GM21367 (cell line): ENCODE measurements around the gene SSR4.
"Not testable (repeated sequence)": the region's sequence is repeated elsewhere in the genome, so short reads cannot be mapped to it uniquely, and the experiment has no call there.

Experiments
- ATAC-seq: cut with Tn5 transposase; IDR thresholded peaks from one replicate; pipeline ENCODE4 v1.9.1; 2021; ENCODE audit not compliant: unreplicated experiment

SSR4 gene

DNA sequence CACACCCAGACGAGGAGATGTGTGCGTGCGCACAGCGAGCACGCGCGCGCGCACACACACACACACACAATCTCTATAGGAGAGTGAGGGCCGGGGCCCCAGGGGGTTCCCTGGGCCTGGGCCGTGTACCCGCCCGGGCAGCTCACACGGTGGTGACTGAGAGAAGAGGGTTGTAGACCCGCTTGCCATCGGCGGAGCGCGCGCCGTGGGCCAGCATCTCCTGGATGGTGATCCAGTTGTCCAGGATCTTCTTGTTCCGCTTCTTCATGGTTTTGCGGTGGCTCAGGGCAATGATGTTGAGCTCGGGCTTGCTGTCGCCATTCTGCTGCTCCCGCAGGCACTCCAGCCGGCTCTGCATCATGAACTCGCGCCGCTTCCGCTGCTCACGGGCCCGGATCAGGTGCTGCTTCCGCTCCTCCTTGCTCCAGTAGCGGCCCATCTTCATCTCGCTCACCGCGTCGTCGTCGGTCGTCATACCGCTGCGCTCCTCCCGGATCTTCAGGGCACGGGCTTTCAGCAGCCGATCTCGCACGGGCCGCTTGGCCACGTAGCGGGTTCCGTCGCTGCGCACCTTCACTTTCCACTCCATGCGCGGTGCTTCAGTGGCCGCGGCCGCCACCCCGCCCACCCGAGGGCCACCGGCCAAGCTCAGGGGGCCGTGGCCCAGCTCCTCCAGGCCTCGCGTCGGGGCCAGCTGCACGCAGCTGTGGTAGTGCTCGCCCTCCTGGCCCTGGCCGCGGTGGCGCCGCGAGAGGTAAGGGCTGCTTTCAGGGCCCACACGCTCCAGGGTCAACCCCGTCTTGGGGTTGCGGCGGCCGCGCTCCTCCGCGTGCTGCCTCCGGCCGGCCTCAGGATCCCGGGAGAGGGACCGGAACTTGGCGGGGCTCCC is 9.0 kb downstream of the SSR4 start:
- no peak for ATAC-seq

DNA sequence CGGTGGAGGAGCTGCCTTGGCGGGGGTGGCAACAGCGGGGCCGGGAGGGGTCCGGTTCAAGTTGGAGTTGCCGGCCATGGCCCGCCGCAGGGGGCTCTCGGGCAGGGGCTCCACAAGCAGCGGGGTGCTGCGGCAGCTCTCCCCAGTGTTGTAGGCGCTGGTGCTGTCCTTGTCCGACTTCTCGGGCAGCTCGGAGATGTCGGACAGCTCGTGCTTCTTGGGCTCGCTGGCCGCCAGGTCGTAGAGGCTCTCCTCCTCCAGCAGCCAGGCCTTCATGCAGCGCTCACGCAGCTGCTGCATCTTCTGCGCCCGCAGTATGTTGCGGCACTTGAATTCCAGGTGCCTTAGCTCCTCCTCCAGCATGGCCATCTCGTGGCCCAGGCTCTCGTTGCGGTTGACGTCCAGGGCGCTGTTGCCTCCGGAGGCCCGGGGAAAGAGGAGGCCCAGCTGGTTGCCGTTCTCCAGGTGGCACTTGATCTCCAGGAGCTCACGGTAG is 9.7 kb downstream of the SSR4 start:
- ATAC-seq, result no peak

DNA sequence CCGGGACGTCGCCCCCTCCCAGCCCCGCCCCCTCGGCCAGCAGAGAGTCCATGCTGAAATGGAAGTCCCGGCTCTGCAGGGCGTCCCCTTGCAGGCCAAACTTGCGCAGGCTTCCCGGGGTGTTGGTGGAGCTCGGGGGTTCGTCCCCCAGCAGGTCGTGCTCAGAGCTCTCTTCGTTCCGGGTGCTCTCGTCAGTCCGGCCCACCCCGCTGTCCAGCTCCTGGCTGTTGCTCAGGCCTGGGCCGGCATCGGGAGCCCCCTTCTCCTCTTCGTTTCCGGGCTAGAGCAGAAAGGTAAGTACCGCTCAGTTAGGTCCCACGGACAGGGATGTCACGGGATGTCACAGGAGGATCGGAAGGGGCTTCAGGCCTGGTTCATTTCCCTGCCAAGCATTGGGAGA is 10.2 kb downstream of the SSR4 start:
- no peak for ATAC-seq

DNA sequence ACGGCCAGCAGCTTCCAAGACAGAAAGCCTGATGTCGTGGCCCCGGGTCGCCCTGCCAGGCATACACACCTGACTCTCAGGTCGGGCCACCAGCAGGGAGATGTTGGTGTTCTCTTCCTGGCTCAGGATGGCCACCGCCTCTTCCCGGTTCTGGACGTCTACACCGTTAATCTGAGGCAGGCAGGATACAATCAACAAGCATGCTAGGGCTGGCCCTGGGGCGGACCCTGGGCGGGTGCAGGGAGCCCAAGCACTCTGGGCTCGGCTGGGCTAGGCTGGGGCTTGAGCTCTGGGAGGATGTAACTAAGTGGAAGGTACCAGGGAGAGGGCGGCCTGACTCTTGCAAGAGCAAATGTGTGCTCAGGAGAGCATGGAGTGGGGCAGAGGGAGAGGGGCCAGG is 11.0 kb downstream of the SSR4 start:
- ATAC-seq, result no peak

DNA sequence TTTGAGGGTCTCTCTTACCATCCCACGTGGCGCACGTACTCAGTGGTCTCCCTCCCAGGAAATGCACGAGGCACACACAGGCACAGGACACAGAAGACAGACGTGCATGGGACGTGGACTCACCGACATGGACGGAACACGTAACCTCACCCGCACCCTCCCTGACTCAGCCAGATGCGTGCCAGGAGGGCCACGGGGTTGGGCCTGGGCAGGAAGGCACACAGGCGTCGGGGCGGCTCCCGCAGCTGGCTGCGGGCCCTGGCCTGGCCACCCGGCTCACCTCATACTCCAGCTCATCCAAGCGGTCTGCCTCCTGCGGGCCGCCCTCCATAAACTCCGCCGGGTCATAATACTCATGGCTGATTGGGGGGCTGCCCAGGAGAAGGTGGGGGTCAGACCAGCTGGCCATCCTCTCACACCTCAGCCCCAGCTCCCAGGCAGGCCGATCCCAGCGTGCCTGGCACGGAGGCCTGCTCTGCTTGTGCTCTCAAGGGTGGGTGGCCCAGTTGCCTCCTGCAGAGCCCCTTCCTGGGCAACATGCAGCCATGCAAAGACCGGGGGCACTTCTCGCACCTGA is 12.6 kb downstream of the SSR4 start:
- ATAC-seq, result no peak

DNA sequence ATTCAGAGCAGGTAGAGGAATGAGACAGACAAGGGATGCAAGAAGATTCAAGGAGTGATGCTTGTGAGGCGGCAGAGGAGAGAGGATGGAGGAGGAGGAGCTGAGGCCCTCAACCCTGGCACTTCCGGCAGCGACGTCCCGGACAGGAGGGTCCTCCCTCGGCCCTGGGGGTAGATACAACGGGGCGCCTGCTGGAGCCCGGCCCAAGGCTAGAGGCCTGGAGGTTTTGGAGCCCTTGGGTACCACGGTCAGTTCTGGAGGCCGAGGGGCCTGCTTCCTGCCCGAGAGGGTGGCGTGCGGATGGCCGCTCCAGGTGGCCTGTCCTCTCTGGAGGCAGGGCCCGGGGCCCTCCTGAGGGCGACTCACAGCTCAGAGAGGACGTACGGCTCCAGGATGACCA is 13.5 kb downstream of the SSR4 start:
- no peak for ATAC-seq

DNA sequence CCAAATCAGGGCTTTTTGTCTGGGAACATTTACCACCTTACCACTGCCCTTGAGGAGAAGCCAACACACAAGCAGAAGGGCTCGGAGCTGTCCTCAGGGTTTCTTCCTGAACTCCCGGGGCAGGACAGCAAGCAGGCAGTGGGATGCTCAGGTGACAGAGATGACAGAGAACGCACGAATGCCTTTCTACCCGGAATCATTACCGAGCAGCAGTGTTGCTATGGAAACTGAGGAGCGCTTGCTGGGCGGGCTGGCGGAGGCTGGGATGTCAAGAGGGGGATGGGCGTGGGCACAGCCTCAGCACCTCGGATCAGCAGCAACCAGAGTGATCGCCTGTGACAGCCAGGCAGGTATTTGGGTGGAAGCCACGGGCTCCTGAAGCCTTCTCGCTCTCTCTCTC is 17.8 kb downstream of the SSR4 start:
- ATAC-seq, result no peak

DNA sequence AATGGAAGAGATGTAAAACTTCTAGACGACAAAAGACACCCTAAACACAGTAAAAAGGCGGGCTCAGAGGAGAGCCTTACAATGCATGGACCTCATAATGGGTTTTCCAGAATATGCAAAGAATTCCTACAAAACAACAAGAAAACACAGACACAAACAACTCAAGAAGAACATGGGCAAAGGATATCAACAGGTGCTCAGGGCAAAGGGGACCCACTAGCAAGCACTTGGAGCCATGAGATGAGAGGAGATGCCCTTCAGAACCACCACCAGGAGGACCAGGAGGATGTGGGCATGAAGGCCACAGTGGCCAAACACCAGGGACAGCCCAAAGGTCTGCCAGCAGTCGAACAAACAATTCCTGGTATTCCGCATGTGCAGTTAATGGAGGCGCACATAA is 18.7 kb downstream of the SSR4 start:
- no peak for ATAC-seq

DNA sequence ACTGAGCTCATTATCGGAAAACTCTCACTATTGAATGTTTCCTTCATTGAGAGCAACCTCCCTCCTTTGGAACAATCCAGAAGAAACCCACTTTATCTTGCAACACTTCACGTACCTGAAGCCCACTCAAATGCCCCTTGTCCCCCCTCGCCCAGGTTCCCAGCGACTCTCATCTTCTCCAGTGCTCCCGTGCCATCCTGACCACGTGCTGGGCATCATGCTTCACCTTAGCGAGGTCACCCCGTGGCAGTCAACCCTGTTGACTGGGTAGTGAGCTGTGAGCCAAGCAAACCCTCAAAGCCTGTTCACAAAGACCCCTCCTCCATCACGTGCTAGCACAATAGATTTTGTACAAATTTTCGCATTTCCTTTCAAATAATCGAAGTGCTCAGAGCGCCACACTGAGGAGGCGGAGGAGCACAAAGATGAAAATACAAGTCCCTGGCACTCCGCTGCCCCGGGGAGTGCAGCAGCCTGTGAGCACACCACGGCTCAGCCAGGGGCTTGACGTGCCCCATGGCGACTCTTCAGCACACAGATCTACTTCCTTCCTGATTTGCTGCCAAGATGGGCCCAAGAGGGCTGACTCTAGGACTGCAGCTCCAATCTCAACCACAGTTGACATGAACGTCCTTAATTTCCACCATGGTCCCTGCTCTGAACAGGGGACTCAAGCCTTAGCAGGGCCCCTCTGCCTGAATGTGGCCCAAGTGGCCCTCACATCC is 20.3 kb downstream of the SSR4 start:
- no peak for ATAC-seq

DNA sequence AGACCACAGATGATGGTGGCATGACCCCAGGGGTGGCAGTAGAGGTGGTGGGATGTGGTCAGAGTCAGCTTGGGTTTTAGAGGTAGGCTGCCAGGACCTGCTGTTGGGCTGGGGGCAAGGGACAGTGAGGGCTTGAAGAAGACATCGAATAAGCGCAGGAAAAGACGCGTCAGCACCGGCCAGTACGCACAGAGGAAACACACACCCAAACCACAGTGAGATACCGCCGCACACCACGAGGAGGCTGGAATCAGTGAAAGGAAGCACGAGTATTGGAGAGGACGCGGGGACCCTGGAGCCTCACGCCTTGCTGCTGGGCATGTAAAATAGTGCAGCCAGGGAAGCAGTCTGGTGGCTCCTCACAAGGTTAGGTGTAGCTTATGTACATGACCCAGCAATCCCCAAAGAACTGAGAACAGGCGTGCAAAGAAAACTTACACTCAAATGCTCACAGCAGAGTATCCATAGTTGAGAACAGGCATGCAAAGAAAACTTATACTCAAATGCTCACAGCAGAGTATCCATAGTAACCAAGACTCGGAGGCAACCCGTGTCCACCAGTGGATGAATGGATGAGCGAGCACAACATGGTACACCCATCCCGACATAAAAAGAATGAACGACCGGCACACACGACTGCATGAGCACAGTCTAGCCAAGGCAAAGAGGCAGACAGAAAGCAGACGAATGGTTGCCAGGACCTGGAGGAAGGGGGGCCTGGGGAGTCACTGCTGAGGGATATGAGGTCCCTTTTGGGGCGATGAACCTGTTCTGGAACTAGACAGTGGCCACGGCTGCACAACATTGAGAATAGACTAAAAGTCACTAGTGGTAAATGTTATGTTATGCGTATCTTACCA is 22.6 kb downstream of the SSR4 start:
- no peak for ATAC-seq

DNA sequence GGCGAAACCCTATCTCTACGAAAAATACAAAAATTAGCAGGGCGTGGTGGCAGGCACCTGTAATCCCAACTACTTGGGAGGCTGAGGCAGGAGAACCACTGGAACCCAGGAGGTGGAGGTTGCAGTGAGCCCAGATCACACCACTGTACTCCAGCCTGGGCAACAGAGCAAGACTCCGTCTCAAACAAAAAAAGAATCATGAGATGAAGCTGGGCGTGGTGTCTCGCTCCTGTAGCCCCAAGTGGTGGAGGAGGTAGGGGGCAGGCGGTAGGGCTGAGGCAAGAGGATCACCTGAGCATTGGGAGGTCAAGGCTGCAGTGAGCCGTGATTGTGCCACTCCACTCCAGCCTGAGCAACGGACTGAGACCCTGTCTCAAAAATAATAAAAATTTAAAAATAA is 23.6 kb downstream of the SSR4 start:
- ATAC-seq, result not testable (repeated sequence)

DNA sequence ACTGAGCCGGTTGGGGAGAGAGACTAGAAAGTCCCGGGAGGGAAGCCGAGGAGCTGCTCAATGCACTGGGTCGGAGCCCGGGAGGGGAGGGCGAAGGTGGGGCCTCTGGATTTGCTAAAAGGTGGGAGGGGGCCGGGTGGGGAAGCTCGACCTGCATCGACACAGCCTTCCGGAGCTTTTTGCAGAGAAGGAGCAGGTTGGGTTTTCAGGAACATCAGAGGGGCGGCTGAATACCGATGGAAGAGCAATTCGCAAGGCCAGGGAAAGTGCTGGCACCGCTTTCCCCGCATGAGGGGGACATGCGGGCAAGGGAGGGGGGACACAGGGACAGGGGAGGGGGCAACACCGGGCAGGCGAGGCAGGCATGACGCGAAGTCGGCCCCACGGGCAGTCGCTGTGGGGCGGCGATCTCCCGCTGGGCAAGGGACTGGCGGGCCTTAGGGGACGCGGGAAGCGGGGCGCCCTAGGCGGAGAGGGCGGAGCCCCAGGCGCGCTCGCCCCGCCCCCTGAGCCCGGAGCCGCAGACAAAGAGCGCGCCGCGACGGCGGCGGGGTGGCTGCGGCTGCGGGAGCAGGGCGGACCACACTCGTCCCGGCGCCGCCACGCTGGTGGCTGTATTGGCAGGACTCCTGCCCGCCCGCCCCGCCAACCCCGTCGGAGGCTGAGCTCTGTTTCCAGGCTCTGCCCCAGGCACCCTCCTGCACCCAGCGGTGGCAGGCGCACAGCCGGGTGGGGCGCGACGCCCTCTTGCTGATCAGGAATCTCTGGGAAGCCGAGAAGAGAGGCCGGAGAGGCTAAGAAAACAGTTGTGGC is 24.3 kb downstream of the SSR4 start:
- no peak for ATAC-seq

DNA sequence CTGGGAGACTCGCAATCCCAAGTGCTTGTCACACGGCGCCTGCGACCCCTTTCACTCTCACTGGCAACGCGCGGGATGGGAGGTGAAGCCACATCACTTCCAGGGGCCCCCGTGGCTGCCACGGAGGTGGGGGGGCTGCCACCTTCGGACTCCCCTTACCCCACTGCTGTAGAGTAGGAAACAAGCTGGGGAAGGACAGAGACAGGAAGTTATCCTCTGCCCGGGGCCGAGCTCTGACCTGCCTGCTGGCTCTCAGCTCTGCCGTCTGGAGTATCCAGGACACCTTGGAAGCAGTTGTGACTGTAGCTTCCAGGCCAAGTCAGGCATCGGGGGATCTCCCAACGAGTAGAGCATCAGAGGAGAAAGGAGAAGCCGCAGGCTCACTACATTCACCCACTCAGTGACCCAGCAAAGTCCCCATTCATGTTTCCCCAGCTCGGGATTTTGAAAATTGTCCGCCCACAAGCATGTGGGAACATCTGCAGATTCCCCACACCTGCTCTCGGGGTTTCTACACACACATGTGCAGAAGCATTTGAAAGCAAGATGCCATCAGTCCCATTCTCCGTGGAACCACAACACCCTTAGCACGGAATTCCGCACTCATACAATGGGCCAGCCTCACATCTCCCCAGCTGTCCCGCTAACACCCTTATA is 25.0 kb downstream of the SSR4 start:
- ATAC-seq, result no peak

DNA sequence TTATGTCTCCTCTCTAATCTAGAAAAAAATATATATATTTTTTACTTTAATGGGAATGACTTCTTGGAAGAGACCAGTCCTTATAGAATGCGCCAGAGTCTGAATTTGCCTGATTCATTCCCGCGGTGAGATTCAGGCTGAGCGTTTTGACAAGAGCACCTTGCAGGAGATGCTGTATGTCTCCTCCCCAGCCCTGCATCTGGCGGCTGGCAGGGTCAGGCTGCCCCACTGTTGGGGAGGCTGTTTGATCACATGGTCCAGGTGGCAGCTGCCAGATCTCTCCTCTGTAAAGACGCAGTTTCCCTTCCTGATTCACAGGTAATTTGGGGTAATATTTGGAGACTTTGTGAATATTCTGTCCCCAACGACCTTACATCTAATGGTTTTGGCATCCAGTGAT is 26.1 kb downstream of the SSR4 start:
- no peak for ATAC-seq

DNA sequence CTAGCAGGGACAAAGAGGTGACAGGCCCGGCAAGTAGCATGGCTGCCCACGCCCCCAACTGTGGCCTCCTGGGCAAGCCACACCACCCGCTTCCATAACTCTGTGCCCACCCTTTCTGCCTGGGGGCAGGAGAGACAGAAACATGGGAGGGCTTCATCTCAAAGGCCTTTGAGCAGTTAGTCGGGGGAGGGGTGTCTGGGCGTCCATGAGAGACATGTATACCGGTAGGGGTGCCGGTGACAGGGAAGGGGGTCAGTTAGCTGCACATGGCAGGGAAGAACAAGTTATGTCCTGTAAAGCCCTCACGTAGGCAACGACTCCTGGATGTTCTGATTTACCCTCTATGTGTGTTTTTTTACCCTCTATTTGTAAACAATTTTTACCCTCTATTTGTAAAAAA is 26.6 kb downstream of the SSR4 start:
- no peak for ATAC-seq

DNA sequence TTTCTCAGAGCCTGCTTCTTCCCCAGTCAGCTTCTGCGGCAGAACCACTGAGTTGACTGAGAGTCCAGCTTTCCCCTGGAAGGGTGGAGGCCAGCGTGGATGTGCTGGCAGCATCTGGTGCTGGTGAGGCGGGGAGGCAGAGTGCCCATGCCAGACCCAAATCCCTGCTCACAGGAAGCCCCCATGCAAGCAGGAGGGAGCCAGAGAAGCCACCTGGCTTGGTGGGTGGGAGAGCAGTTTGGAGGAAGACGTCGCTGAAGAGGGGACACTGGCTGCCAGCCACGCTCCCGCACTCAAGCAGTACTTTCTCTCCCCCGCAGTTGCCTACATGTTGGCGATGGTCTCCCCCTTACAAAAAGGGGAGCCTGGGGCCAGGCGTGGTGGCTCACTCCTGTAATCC is 29.9 kb downstream of the SSR4 start:
- ATAC-seq, result no peak

DNA sequence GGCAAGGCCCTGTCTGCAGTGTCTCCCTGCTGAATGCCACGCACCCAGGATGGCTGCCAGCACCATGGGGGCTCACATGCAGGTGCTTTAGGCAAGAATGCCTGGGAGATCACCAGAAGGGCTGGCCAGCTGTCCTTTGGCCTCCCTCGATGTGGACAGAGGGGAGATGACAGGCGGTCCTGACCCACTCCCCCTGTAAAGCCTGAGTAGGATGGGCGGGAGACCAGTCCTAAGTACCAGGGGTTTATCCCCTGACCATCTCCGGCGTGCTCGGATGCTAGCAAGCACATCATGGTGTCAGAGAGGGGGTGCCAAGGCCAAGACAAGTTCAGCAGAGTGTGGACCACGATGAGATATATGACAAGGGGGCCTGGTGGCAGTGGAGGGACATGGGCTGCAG is 30.6 kb downstream of the SSR4 start:
- no peak for ATAC-seq

DNA sequence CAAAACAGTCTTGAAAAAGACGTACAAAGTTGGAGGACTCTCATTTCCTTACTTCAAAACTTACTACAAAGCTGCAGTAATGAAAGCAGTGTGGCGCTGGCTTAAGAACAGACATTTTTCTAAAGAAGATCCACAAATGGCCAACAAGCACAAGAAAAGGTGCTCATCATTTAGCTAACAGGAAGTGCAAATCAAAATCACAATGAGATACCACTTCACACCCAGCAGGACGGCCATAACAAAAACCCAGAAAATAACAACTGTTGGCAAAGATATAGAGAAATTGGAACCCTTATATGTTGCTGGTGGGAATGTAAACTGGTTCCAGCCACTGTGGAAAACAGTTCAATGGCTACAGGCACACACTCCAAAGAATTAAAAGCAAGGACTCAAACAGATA is 32.5 kb downstream of the SSR4 start:
- ATAC-seq, result no peak

DNA sequence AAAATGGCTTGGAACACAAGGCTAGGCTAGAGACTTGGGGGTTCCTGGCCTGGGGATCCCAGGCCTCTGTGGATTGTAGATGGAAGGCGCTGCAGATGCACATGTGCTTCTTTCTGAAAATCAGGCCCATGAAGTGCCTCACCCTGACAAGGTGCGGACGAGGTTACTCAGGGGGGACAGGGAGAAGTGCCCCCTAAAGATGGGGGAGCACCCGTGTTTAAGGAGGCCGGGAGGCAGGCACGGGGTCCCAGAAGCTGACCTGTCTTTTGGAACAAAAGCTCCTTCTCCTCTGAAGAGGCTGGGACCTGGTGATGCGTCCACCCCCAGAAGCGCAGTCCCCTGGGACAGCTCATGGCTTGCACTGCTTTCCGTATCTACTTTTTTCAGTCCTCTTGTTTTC is 33.4 kb downstream of the SSR4 start:
- ATAC-seq, result no peak

DNA sequence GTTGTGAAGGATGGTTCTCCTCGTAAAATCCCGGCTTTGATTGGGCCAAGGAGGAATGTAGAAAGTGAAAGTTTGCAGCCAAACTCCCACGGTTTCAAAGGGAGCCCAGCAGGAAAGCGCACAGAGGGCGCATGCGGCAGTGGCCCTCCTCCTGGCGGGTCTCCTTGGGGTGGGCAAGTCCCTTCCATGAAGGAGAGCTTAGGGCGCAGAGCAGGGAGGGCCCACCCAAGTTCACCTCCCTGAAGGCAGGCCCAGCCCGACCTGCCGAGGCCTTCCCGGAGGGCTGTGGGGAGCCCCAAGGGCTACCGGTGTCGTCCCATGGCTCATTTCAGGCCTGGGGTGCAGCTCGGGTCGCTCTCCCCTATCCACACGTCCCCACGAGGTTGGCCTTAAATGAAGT is 33.8 kb downstream of the SSR4 start:
- no peak for ATAC-seq
